GM10248 (cell line): ENCODE data around the gene LRBA.

Source experiments
- CTCF ChIA-PET: fragments of 300-600 bp; sonication (Branson Sonifier 250); formaldehyde crosslinking; extraction: SDS; loops from one replicate; lab custom pipeline; 2021; ENCODE audit warnings: antibody characterized with exemption; lab: Yijun Ruan, JAX
- POLR2A ChIA-PET: fragments of 350-650 bp; sonication (Branson Sonifier 250); formaldehyde crosslinking; extraction: SDS; loops from one replicate; lab custom pipeline; 2020; ENCODE audit warnings: antibody characterized with exemption; lab: Yijun Ruan, JAX
- DNase-seq: peaks from one replicate; pipeline ENCODE4 v3.0.0; 2012; ENCODE audit errors: extremely low spot score
- TF ChIP-seq, protein P1 (sequence below): IDR thresholded peaks from 2 replicates; pipeline ENCODE4 v1.5.1; 2012; ENCODE audit warnings: mild to moderate bottlenecking, low read depth; ENCODE audit errors: extremely low read depth, missing control alignments, control extremely low read depth

Gene LRBA

GRCh38 chr4:150457802-150458201 lies 557.3 kb downstream of the LRBA start:
- CTCF ChIA-PET, result no interaction called here
- POLR2A ChIA-PET, result no interaction called here
- TF ChIP-seq, protein P1, sequence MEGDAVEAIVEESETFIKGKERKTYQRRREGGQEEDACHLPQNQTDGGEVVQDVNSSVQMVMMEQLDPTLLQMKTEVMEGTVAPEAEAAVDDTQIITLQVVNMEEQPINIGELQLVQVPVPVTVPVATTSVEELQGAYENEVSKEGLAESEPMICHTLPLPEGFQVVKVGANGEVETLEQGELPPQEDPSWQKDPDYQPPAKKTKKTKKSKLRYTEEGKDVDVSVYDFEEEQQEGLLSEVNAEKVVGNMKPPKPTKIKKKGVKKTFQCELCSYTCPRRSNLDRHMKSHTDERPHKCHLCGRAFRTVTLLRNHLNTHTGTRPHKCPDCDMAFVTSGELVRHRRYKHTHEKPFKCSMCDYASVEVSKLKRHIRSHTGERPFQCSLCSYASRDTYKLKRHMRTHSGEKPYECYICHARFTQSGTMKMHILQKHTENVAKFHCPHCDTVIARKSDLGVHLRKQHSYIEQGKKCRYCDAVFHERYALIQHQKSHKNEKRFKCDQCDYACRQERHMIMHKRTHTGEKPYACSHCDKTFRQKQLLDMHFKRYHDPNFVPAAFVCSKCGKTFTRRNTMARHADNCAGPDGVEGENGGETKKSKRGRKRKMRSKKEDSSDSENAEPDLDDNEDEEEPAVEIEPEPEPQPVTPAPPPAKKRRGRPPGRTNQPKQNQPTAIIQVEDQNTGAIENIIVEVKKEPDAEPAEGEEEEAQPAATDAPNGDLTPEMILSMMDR, result no peak
- no peak for DNase-seq

DNA sequence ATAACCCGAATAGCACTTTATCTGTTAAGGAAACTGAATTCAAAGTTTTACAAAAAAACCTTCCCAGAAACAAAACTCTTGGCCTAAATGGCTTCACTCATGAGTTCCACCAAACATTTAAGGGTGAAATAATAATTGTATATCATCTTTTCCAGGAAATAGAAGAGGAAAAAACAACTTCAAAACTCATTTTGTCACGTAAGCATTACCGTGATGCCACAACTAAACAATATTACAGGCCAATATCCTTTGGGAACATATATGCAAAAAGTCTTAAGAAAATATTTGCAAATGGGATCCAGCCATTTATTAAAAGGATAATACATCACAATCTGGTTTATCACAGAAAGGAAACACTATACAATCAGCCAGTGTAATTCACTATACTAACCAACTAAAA lies 563.2 kb downstream of the LRBA start:
- ChIA-PET CTCF (no interaction called here), POLR2A (no interaction called here)
- TF ChIP-seq, protein P1, result no peak
- no peak for DNase-seq

- no peak for DNase-seq
- CTCF ChIA-PET, result interaction anchor here (1.2 kb wide), 1 partner anchor 18 kb away, joined by 3 read pairs; no protein-coding TSS in a partner anchor
- POLR2A ChIA-PET, result no interaction called here
- TF ChIP-seq, protein P1, result no peak
Observed at GRCh38 chr4:150447356-150447755, 567.7 kb downstream of the LRBA start.

- DNase-seq, result no peak
Observed at GRCh38 chr4:150439451-150439933, 575.6 kb downstream of the LRBA start.

DNA sequence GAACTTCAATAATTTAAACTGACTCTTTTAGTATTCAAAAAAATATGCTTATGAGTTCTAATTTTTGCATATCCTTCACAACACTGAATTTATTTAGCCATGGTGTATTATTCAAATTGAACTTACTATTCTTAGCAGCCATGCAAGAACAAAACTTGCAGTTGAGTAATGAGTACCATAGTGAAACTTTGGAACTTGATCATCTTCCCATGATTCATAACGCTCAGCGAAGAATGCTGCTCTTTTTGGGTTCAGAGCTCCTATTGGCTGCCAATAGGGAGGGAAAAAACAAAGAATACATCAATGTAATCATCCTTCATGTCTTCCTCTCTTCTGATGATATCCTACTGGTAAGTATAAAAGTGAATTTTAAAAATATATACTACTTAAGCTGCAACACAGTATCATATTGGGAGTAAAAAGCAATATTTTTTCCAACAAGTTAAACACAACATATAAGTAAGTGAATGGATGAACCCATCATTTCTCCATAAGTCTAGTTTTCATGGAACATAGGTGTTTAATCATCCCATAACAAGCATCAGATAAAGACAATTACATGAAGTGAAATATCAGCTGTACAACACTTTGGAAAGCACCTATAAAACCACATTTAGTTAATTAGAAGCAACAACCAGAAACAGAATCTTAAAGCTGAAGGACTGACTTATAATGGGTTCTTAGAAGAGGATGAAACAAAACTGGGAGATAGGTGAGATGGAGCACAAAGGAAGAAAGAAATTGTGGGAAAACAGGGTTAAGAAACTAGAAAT lies 578.3 kb downstream of the LRBA start:
- CTCF ChIA-PET, result no interaction called here
- POLR2A ChIA-PET, result no interaction called here
- TF ChIP-seq, protein P1, result no peak
- no peak for DNase-seq

More at GRCh38 chr4:150439451-150439933, 575.6 kb downstream of the LRBA start:
- POLR2A ChIA-PET, result no interaction called here
- TF ChIP-seq, protein P1, result no peak
- CTCF ChIA-PET, result interaction anchor here (1.1 to 1.5 kb wide), 2 partner anchors 10 to 15 kb away, joined by 4 to 5 read pairs; no protein-coding TSS in a partner anchor

DNA sequence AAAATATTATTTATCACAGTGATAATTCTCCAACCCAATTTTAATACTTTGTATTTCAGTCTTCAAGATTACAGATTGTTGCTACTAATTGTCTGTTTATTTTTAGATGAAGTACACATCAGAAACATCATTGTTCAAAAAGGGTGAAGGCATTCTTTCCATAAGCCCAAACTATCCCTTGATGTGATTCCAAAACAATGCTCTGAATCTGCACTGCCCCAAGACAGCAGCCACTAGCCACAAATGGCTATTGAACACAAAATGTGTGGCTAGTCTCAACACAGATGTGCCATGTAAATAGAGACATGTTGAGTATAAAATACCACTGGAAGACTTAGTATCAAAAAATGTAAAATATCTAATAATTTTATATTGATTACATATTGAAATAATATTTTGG lies 583.9 kb downstream of the LRBA start:
- no peak for DNase-seq
- TF ChIP-seq, protein P1, result no peak
- CTCF ChIA-PET, result no interaction called here
- POLR2A ChIA-PET, result no interaction called here
